Sigmoid colon (tissue), 7 donors: ENCODE results near the gene LRRC28. TPM values are rescaled to one million over a fixed set of nuclear protein-coding genes. Genes with fewer than 3 reads are reported as not detected.

Experiments used
- DNase-seq: peaks from one replicate; pipeline ENCODE4 v3.0.0-alpha.2; 2019
- H3K27ac ChIP-seq, 4 donors: fragments of 200-600 bp; sonication (generic); one replicate each; pipeline ENCODE4 v1.5.1; 2016 to 2019; ENCODE audit warnings: mild to moderate bottlenecking in 1 of 4
- H3K27me3 ChIP-seq, 3 donors: fragments of 200-600 bp; sonication (generic); one replicate each; pipeline ENCODE4 v1.5.1; 2019; ENCODE audit warnings: mild to moderate bottlenecking in 1 of 3
- H3K36me3 ChIP-seq, 4 donors: fragments of 200-600 bp; sonication (generic); one replicate each; pipeline ENCODE4 v1.5.1; 2016 to 2019
- H3K4me1 ChIP-seq, 4 donors: fragments of 200-600 bp; sonication (generic); one replicate each; pipeline ENCODE4 v1.5.1; 2017 to 2019
- H3K4me3 ChIP-seq, 4 donors: fragments of 200-600 bp; sonication (generic); one replicate each; pipeline ENCODE4 v1.5.1; 2017 to 2019; ENCODE audit warnings: mild to moderate bottlenecking in 2 of 4, moderate library complexity in 1 of 4
- H3K9me3 ChIP-seq, 4 donors: fragments of 200-600 bp in 3 of 4; sonication (generic) in 3 of 4; one replicate each; pipeline versions ENCODE4 v1.5.1 to v1.6.1; 2013 to 2019
- CTCF ChIP-seq, 4 experiments: fragments of 450-650 bp in 3 of 4; fragments of 200-600 bp in 1 of 4; IDR thresholded peaks; one replicate each; pipeline ENCODE4 v1.5.1; 2016 to 2019; ENCODE audit warnings: antibody characterized with exemption in 4 of 4, mild to moderate bottlenecking in 3 of 4, moderate library complexity in 2 of 4
- EP300 ChIP-seq, 4 donors: sonication (generic); formaldehyde crosslinking; IDR thresholded peaks; one replicate each; pipeline ENCODE4 v1.6.1; 2017; ENCODE audit warnings: antibody characterized with exemption in 4 of 4
- POLR2A ChIP-seq, 2 donors: fragments of 450-650 bp; IDR thresholded peaks; one replicate each; pipeline ENCODE4 v1.6.1; 2016; ENCODE audit warnings: antibody characterized with exemption in 2 of 2, mild to moderate bottlenecking in 2 of 2, moderate library complexity in 2 of 2
- POLR2AphosphoS5 ChIP-seq, 4 donors: sonication (generic); formaldehyde crosslinking; IDR thresholded peaks; one replicate each; pipeline ENCODE4 v1.6.1; 2017; ENCODE audit warnings: antibody characterized with exemption in 4 of 4
- WGBS, 2 donors: extraction: QIAGEN DNeasy Blood & Tissue Kit; methylation state at CpG; one replicate each; pipeline ENCODE4 v1.1.7; 2013; 5-methylcytosine and 5-hydroxymethylcytosine counted together
- intact Hi-C: fragments of 100-400 bp; cut with DNase I; formaldehyde crosslinking; loops from one replicate; pipeline ENCODE4 v1.15.1; 2023
- polyA plus RNA-seq, 3 donors: library from polyadenylated mRNA; stranded (reverse); fragments of 200-250 nt; gene quantifications; one replicate each; pipeline ENCODE4 v1.2.3, GENCODE V29; 2013
- total RNA-seq, 4 donors: library from RNA; depleted of rRNA; stranded (reverse); fragments of >200 nt; gene quantifications; one replicate each; pipeline ENCODE4 v1.1.0, GENCODE V29; 2016
- donor health status: healthy with polysubstance abuse.
- donor health status: Bipolar disorder and iron deficiency.
- donor health status: healthy.

The LRRC28 gene
- total and polyA plus RNA-seq, 7 donors = 13.6 to 52.3 (median 24.4) TPM

DNA sequence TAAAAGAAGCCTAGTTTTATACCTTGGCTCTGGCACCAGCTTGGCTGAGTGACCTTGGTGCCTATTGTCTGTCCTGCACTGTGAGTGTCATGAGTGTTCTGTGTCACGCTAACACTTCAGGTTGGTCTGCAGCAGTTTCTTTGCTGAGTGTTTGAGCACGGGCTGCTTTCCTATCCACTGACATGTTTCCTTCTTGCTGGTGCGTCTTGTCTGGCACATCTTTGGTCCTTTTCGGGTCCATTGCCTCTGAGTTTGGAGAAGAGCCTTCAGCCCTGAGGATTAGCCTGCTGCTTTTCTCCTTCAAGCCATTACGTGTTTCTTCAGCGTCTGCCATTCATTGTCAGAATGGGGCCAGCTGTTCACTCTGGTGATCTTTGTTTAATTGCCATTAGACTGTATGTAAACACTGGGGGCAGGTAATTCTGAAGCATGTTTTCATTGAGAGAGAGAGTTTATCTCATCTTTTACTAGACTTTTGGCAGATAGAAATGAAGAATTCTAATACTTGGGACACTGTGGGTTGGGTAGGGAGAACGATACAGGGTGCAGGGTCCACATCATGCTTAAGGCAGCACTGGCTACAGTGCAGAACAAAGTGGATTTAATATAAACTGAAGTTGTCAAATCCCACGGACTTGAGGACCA, 55.5 kb downstream of the LRRC28 start:
- DNase-seq = no peak
- Histone ChIP-seq H3K27ac (peak overlapping the region; percentile 24 to 66 (median 48)), H3K4me1 (peaks cover 0 to 23% (median 11%) of the 10 kb centered on the region in 4 donors), H3K36me3 (no peaks in the 10 kb centered on the region), H3K4me3 (peak overlapping the region in 3 of 4 donors; percentile 3 to 22 (median 11)), H3K27me3 (no peaks in the 10 kb centered on the region), H3K9me3 (no peaks in the 10 kb centered on the region)
- intact Hi-C loops = no loop called here
- 30 to 65% methylated on average over 8 of the region's 8 CpGs for WGBS, 2 donors
- TF ChIP-seq POLR2A (IDR thresholded peaks at IDR 0.05) = no peak
- TF ChIP-seq EP300 (IDR thresholded peaks at IDR 0.05) = no peak
- TF ChIP-seq POLR2AphosphoS5 (IDR thresholded peaks at IDR 0.05) = no peak
- TF ChIP-seq CTCF (IDR thresholded peaks at IDR 0.05) = no peak

- H3K4me3 ChIP-seq = peak overlapping the region in 1 of 4 donors; percentile 30
- H3K27ac ChIP-seq = peak overlapping the region in 2 of 4 donors; percentile 38 to 66
- intact Hi-C loops = no loop called here
These were observed 56.5 kb downstream of the LRRC28 start for GRCh38 chr15:99307735-99308134.

GRCh38 chr15:99310745-99311144, 59.5 kb downstream of the LRRC28 start:
- Histone ChIP-seq H3K27ac (no peak overlapping the region), H3K27me3 (no peaks in the 10 kb centered on the region), H3K9me3 (no peaks in the 10 kb centered on the region), H3K36me3 (no peaks in the 10 kb centered on the region), H3K4me1 (peaks cover 0 to 15% (median 8%) of the 10 kb centered on the region in 4 donors), H3K4me3 (no peak overlapping the region)
- 87 to 98% methylated on average over 5 of the region's 5 CpGs for WGBS, 2 donors
- no peak for TF ChIP-seq CTCF (IDR thresholded peaks at IDR 0.05)
- no peak for TF ChIP-seq POLR2A (IDR thresholded peaks at IDR 0.05)
- no peak for TF ChIP-seq POLR2AphosphoS5 (IDR thresholded peaks at IDR 0.05)
- no peak for TF ChIP-seq EP300 (IDR thresholded peaks at IDR 0.05)
- no peak for DNase-seq
- intact Hi-C loops = no loop called here

More at GRCh38 chr15:99307735-99308134, 56.5 kb downstream of the LRRC28 start:
- TF ChIP-seq POLR2A (IDR thresholded peaks at IDR 0.05) (no peak), CTCF (IDR thresholded peaks at IDR 0.05) (no peak), POLR2AphosphoS5 (IDR thresholded peaks at IDR 0.05) (no peak), EP300 (IDR thresholded peaks at IDR 0.05) (no peak)
- Histone ChIP-seq H3K27me3 (no peaks in the 10 kb centered on the region), H3K36me3 (no peaks in the 10 kb centered on the region), H3K4me1 (peaks cover 0 to 23% (median 11%) of the 10 kb centered on the region in 4 donors), H3K9me3 (no peaks in the 10 kb centered on the region)
- DNase-seq = no peak
- WGBS, 2 donors = 76 to 87% methylated on average over 6 of the region's 6 CpGs

DNA sequence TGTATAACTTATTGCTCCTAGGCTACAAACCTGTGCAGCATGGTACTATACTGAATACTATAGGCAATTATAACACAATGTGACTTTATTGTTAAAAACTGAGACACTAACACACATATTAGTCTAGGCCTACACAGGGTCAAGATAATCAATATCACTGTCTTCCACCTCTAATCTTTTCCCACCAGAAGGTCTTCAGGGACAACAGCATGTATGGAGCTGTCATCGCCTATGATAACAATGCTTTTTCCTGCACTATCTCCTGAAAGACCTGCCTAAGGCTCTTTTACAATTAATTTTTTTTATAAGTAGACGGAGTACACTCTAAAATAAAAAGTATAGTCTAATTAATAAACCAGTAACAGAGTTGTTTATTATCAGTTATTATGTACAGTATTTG, 60.9 kb downstream of the LRRC28 start:
- DNase-seq = no peak
- H3K4me1 ChIP-seq = no peaks in the 10 kb centered on the region
- TF ChIP-seq POLR2A (IDR thresholded peaks at IDR 0.05) (no peak), POLR2AphosphoS5 (IDR thresholded peaks at IDR 0.05) (no peak), CTCF (IDR thresholded peaks at IDR 0.05) (no peak), EP300 (IDR thresholded peaks at IDR 0.05) (no peak)
- 97 to 99% methylated on average over 2 of the region's 2 CpGs for WGBS, 2 donors
- H3K4me3 ChIP-seq = no peak overlapping the region
- no peak overlapping the region for H3K27ac ChIP-seq
- no peaks in the 10 kb centered on the region for H3K27me3 ChIP-seq
- intact Hi-C loops = no loop called here
- no peaks in the 10 kb centered on the region for H3K36me3 ChIP-seq
- no peaks in the 10 kb centered on the region for H3K9me3 ChIP-seq

DNA sequence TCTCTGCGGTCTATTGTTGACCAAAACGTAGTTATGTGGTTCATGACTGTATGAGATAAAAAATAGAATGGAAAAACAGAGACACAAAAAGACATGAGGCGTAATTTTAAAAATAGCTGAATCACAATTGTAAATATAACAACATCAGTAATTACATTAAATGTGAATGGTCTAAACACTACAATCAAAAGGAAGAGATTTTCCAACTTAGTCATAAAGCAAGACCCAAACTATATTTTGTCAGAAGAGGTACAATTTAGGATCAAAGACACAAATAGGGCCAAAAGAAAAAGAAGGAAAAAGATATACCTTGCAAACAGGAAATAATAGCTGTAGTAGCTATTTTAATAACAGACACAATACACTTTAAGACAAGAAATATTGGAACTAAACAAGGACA, 61.5 kb downstream of the LRRC28 start:
- Histone ChIP-seq H3K27ac (no peak overlapping the region), H3K36me3 (no peaks in the 10 kb centered on the region), H3K4me3 (no peak overlapping the region), H3K27me3 (no peaks in the 10 kb centered on the region), H3K4me1 (no peaks in the 10 kb centered on the region), H3K9me3 (no peaks in the 10 kb centered on the region)
- intact Hi-C loops = no loop called here
- no peak for TF ChIP-seq CTCF (IDR thresholded peaks at IDR 0.05)
- no peak for TF ChIP-seq POLR2A (IDR thresholded peaks at IDR 0.05)
- no peak for TF ChIP-seq POLR2AphosphoS5 (IDR thresholded peaks at IDR 0.05)
- no peak for TF ChIP-seq EP300 (IDR thresholded peaks at IDR 0.05)
- WGBS, 2 donors = 98 to 99% methylated on average over 3 of the region's 3 CpGs
- no peak for DNase-seq
